CD4-positive, alpha-beta T cell treated with Interleukin-1 beta for 1 hour (primary cell): ENCODE results near the gene OR10V1.
A peak's percentile ranks its signal among the peaks of the same experiment; 100 is the strongest.
"Not testable (repeated sequence)": the region's sequence is repeated elsewhere in the genome, so short reads cannot be mapped to it uniquely, and the experiment has no call there.

Experiments
- DNase-seq, 2 donors: peaks; one replicate each; pipeline ENCODE4 v3.0.0-alpha.2; 2020 to 2022

The OR10V1 gene

GRCh38 chr11:59708537-59708936 lies 5.1 kb downstream of the OR10V1 start:
- no peak for DNase-seq

GRCh38 chr11:59707371-59707770 lies 6.3 kb downstream of the OR10V1 start:
- DNase-seq = no peak

- DNase-seq = no peak
Observed at GRCh38 chr11:59706518-59707285, 6.9 kb downstream of the OR10V1 start.

- DNase-seq = no peak
Observed at GRCh38 chr11:59705294-59705693, 8.4 kb downstream of the OR10V1 start.

- not testable (repeated sequence) for DNase-seq
Observed at GRCh38 chr11:59703515-59703914, 10.1 kb downstream of the OR10V1 start.

- DNase-seq = not testable (repeated sequence)
Observed at GRCh38 chr11:59700157-59700556, 13.5 kb downstream of the OR10V1 start.

GRCh38 chr11:59698506-59698905 lies 15.1 kb downstream of the OR10V1 start:
- DNase-seq = no peak

GRCh38 chr11:59692915-59693314 lies 20.7 kb downstream of the OR10V1 start:
- DNase-seq = no peak

- DNase-seq = no peak
Observed at GRCh38 chr11:59691156-59691555, 22.5 kb downstream of the OR10V1 start.

GRCh38 chr11:59689015-59689414 lies 24.6 kb downstream of the OR10V1 start:
- DNase-seq = no peak

GRCh38 chr11:59681260-59681725 lies 32.4 kb downstream of the OR10V1 start:
- not testable (repeated sequence) for DNase-seq

- DNase-seq = peak; percentile 69 to 72
Observed at GRCh38 chr11:59680287-59681154, 33.1 kb downstream of the OR10V1 start.

GRCh38 chr11:59679347-59679746 lies 34.3 kb downstream of the OR10V1 start:
- no peak for DNase-seq

GRCh38 chr11:59678813-59679165 lies 34.9 kb downstream of the OR10V1 start:
- DNase-seq = no peak

- no peak for DNase-seq
Observed at GRCh38 chr11:59678118-59678812, 35.4 kb downstream of the OR10V1 start.

- no peak for DNase-seq
Observed at GRCh38 chr11:59676205-59676604, 37.4 kb downstream of the OR10V1 start.

- no peak for DNase-seq
Observed at GRCh38 chr11:59674291-59674690, 39.4 kb downstream of the OR10V1 start.

- DNase-seq = no peak
Observed at GRCh38 chr11:59673291-59673690, 40.4 kb downstream of the OR10V1 start.

- no peak for DNase-seq
Observed at GRCh38 chr11:59671471-59671870, 42.2 kb downstream of the OR10V1 start.

GRCh38 chr11:59669611-59670009 lies 44.0 kb downstream of the OR10V1 start:
- DNase-seq = no peak

GRCh38 chr11:59668950-59669610 lies 44.6 kb downstream of the OR10V1 start, which contains the start of gene PATL1:
PATL1 (minus strand) TSS chr11:59669037; CDS start chr11:59668895, 142 bp downstream.
- DNase-seq = peak; percentile 99 to 100

GRCh38 chr11:59668188-59668949 lies 45.3 kb downstream of the OR10V1 start:
- DNase-seq = peak; percentile 79
